Adrenal gland (tissue), 5 donors: ENCODE measurements around the gene LSM14B.

Experiments used
- CTCF ChIP-seq, 6 experiments: fragments of 450-650 bp in 4 of 6; fragments of 200-600 bp in 2 of 6; sonication (generic) in 1 of 6; IDR thresholded peaks; 1 replicate in 5 of 6; 2 replicates in 1 of 6; pipeline versions ENCODE4 v1.5.1 to v1.8.0; 2016 to 2021; ENCODE audit warnings: antibody characterized with exemption in 6 of 6, mild to moderate bottlenecking in 2 of 6, moderate library complexity in 1 of 6
- POLR2A ChIP-seq, 2 donors: fragments of 450-650 bp; IDR thresholded peaks; one replicate each; pipeline ENCODE4 v1.6.1; 2017; ENCODE audit warnings: antibody characterized with exemption in 2 of 2, mild to moderate bottlenecking in 2 of 2, moderate library complexity in 1 of 2
- donor health status: DM: no; HTN: no; CAD: no.

GRCh38 chr20:62104791-62105345 lies 17.4 kb upstream of the LSM14B start:
- TF ChIP-seq CTCF (IDR thresholded peaks at IDR 0.05) (no peak), POLR2A (IDR thresholded peaks at IDR 0.05) (no peak)
